Measurements from ENCODE around the gene HMSD. TPM values are rescaled to one million over a fixed set of nuclear protein-coding genes. Genes with fewer than 3 reads are reported as not detected.

The HMSD gene
- total and polyA plus RNA-seq, 9 donors, result 0.12 to 0.51 (median 0.18) TPM; not detected in 6

GRCh38 chr18:63986885-63987284 lies 37.8 kb downstream of the HMSD start:
- H3K27ac ChIP-seq (ENCODE audit: low read length), result no peak overlapping the region
- 62% methylated on average over 4 of the region's 7 CpGs for WGBS (ENCODE audit: insufficient coverage)
- no peaks in the 10 kb centered on the region for H3K36me3 ChIP-seq (ENCODE audit: control insufficient read depth, insufficient read depth, low read length)
- H3K4me3 ChIP-seq (ENCODE audit: low read length), result no peak overlapping the region
- H3K4me1 ChIP-seq (ENCODE audit: control insufficient read depth, insufficient read depth, low read length), result no peaks in the 10 kb centered on the region
- DNase-seq, result no peak
- no peaks in the 10 kb centered on the region for H3K27me3 ChIP-seq (ENCODE audit: control insufficient read depth, insufficient read depth, low read length)
- H3K9me3 ChIP-seq (replicated peaks; ENCODE audit: control insufficient read depth, low read depth, low read length), result no peaks in the 10 kb centered on the region

GRCh38 chr18:63987743-63988142 lies 38.6 kb downstream of the HMSD start:
- Histone ChIP-seq H3K36me3 (ENCODE audit: control insufficient read depth, insufficient read depth, low read length) (no peaks in the 10 kb centered on the region), H3K27ac (ENCODE audit: low read length) (no peak overlapping the region), H3K27me3 (ENCODE audit: control insufficient read depth, insufficient read depth, low read length) (no peaks in the 10 kb centered on the region), H3K4me3 (ENCODE audit: low read length) (no peak overlapping the region), H3K4me1 (ENCODE audit: control insufficient read depth, insufficient read depth, low read length) (no peaks in the 10 kb centered on the region), H3K9me3 (replicated peaks; ENCODE audit: control insufficient read depth, low read depth, low read length) (no peaks in the 10 kb centered on the region)
- 56% methylated on average over 1 of the region's 2 CpGs for WGBS (ENCODE audit: insufficient coverage)
- no peak for DNase-seq

- Histone ChIP-seq H3K27me3 (ENCODE audit: control insufficient read depth, insufficient read depth, low read length) (no peaks in the 10 kb centered on the region), H3K36me3 (ENCODE audit: control insufficient read depth, insufficient read depth, low read length) (no peaks in the 10 kb centered on the region), H3K9me3 (replicated peaks; ENCODE audit: control insufficient read depth, low read depth, low read length) (peaks cover 13% of the 10 kb centered on the region), H3K27ac (ENCODE audit: low read length) (no peak overlapping the region), H3K4me3 (ENCODE audit: low read length) (no peak overlapping the region), H3K4me1 (ENCODE audit: control insufficient read depth, insufficient read depth, low read length) (no peaks in the 10 kb centered on the region)
- no peak for DNase-seq
- 86% methylated on average over 6 of the region's 7 CpGs for WGBS (ENCODE audit: insufficient coverage)
Observed at GRCh38 chr18:63992751-63993150, 43.6 kb downstream of the HMSD start.

- no peak overlapping the region for H3K4me3 ChIP-seq (ENCODE audit: low read length)
- H3K27me3 ChIP-seq (ENCODE audit: control insufficient read depth, insufficient read depth, low read length), result no peaks in the 10 kb centered on the region
- no peaks in the 10 kb centered on the region for H3K4me1 ChIP-seq (ENCODE audit: control insufficient read depth, insufficient read depth, low read length)
- no peaks in the 10 kb centered on the region for H3K36me3 ChIP-seq (ENCODE audit: control insufficient read depth, insufficient read depth, low read length)
- 0% methylated on average over 2 of the region's 6 CpGs for WGBS (ENCODE audit: insufficient coverage)
- DNase-seq, result peak; percentile 43
- H3K27ac ChIP-seq (ENCODE audit: low read length), result no peak overlapping the region
- peaks cover 13% of the 10 kb centered on the region for H3K9me3 ChIP-seq (replicated peaks; ENCODE audit: control insufficient read depth, low read depth, low read length)
Observed at GRCh38 chr18:63994783-63995399, 45.8 kb downstream of the HMSD start.

GRCh38 chr18:63997041-63997440 lies 47.9 kb downstream of the HMSD start:
- H3K4me1 ChIP-seq (ENCODE audit: control insufficient read depth, insufficient read depth, low read length), result no peaks in the 10 kb centered on the region
- no peak for DNase-seq
- H3K36me3 ChIP-seq (ENCODE audit: control insufficient read depth, insufficient read depth, low read length), result no peaks in the 10 kb centered on the region
- no peaks in the 10 kb centered on the region for H3K27me3 ChIP-seq (ENCODE audit: control insufficient read depth, insufficient read depth, low read length)
- H3K27ac ChIP-seq (ENCODE audit: low read length), result no peak overlapping the region
- peaks cover 13% of the 10 kb centered on the region for H3K9me3 ChIP-seq (replicated peaks; ENCODE audit: control insufficient read depth, low read depth, low read length)
- no peak overlapping the region for H3K4me3 ChIP-seq (ENCODE audit: low read length)
- WGBS (ENCODE audit: insufficient coverage), result 40% methylated on average over 1 of the region's 4 CpGs

GRCh38 chr18:63997606-63998005 lies 48.5 kb downstream of the HMSD start:
- Histone ChIP-seq H3K27ac (ENCODE audit: low read length) (no peak overlapping the region), H3K9me3 (replicated peaks; ENCODE audit: control insufficient read depth, low read depth, low read length) (peaks cover 13% of the 10 kb centered on the region), H3K4me1 (ENCODE audit: control insufficient read depth, insufficient read depth, low read length) (no peaks in the 10 kb centered on the region), H3K27me3 (ENCODE audit: control insufficient read depth, insufficient read depth, low read length) (peaks cover 4% of the 10 kb centered on the region), H3K4me3 (ENCODE audit: low read length) (no peak overlapping the region), H3K36me3 (ENCODE audit: control insufficient read depth, insufficient read depth, low read length) (no peaks in the 10 kb centered on the region)
- WGBS (ENCODE audit: insufficient coverage), result no CpG with 5 or more reads among the region's 2 CpGs
- DNase-seq, result no peak

- WGBS (ENCODE audit: insufficient coverage), result 78% methylated on average over 2 of the region's 2 CpGs
- H3K27me3 ChIP-seq (ENCODE audit: control insufficient read depth, insufficient read depth, low read length), result peaks cover 11% of the 10 kb centered on the region
- DNase-seq, result no peak
- H3K9me3 ChIP-seq (replicated peaks; ENCODE audit: control insufficient read depth, low read depth, low read length), result peaks cover 12% of the 10 kb centered on the region
- no peaks in the 10 kb centered on the region for H3K4me1 ChIP-seq (ENCODE audit: control insufficient read depth, insufficient read depth, low read length)
- no peak overlapping the region for H3K27ac ChIP-seq (ENCODE audit: low read length)
- H3K4me3 ChIP-seq (ENCODE audit: low read length), result no peak overlapping the region
- H3K36me3 ChIP-seq (ENCODE audit: control insufficient read depth, insufficient read depth, low read length), result no peaks in the 10 kb centered on the region
Observed at GRCh38 chr18:63999871-64000270, 50.8 kb downstream of the HMSD start.

- H3K4me1 ChIP-seq (ENCODE audit: control insufficient read depth, insufficient read depth, low read length), result no peaks in the 10 kb centered on the region
- no peak for DNase-seq
- no peak overlapping the region for H3K4me3 ChIP-seq (ENCODE audit: low read length)
- H3K9me3 ChIP-seq (replicated peaks; ENCODE audit: control insufficient read depth, low read depth, low read length), result no peaks in the 10 kb centered on the region
- WGBS (ENCODE audit: insufficient coverage), result 44% methylated on average over 35 of the region's 41 CpGs
- H3K36me3 ChIP-seq (ENCODE audit: control insufficient read depth, insufficient read depth, low read length), result no peaks in the 10 kb centered on the region
- peaks cover 11% of the 10 kb centered on the region for H3K27me3 ChIP-seq (ENCODE audit: control insufficient read depth, insufficient read depth, low read length)
- no peak overlapping the region for H3K27ac ChIP-seq (ENCODE audit: low read length)
Observed at GRCh38 chr18:64002581-64002980, 53.5 kb downstream of the HMSD start.

GRCh38 chr18:64009305-64009704 lies 60.2 kb downstream of the HMSD start:
- H3K4me1 ChIP-seq (ENCODE audit: control insufficient read depth, insufficient read depth, low read length), result no peaks in the 10 kb centered on the region
- no peak overlapping the region for H3K27ac ChIP-seq (ENCODE audit: low read length)
- DNase-seq, result no peak
- H3K27me3 ChIP-seq (ENCODE audit: control insufficient read depth, insufficient read depth, low read length), result no peaks in the 10 kb centered on the region
- no peaks in the 10 kb centered on the region for H3K9me3 ChIP-seq (replicated peaks; ENCODE audit: control insufficient read depth, low read depth, low read length)
- WGBS (ENCODE audit: insufficient coverage), result 100% methylated on average over 3 of the region's 3 CpGs
- no peak overlapping the region for H3K4me3 ChIP-seq (ENCODE audit: low read length)
- H3K36me3 ChIP-seq (ENCODE audit: control insufficient read depth, insufficient read depth, low read length), result no peaks in the 10 kb centered on the region

Measured in muscle of leg (tissue), 11 donors.